Measurements from ENCODE around the gene PPP3CB.

DNA sequence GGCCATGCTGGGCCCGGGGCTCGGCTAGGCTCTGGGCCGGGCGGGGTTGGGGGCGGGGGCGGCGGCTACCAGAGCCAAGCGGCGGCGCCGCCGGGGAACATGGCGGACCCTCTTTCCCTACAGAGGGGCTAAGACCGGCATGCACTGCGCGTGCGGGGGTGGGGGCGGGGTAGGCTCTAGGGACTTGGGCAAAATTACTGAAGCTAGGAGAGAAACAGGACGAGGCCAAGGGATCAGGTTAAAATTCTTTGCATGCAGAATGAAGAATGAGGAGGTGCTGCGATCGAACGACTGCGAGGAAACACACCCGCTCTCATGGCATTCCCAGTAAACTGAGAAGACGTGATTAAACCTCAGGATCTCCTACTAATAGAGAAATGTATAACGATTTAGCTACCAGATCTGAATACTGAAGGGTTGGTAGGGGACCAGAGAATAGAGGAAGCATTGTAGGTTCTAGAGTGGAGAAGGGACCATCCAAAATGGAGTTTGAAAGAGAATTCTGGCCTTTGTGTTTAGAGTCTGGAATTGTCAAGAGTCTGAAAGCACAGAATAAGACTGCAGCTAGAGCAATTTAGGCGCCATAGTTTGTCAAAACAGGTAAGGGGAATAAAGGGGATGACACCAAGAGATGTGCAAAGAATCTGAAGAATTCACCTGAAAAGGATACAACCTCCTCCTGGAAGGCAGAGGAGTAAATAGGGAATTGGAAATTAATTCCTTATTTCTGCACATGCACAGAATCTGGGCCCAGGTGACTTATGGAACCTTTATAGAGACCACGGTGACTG, at the start of gene PPP3CB:
- TF ChIP-seq, protein P1, sequence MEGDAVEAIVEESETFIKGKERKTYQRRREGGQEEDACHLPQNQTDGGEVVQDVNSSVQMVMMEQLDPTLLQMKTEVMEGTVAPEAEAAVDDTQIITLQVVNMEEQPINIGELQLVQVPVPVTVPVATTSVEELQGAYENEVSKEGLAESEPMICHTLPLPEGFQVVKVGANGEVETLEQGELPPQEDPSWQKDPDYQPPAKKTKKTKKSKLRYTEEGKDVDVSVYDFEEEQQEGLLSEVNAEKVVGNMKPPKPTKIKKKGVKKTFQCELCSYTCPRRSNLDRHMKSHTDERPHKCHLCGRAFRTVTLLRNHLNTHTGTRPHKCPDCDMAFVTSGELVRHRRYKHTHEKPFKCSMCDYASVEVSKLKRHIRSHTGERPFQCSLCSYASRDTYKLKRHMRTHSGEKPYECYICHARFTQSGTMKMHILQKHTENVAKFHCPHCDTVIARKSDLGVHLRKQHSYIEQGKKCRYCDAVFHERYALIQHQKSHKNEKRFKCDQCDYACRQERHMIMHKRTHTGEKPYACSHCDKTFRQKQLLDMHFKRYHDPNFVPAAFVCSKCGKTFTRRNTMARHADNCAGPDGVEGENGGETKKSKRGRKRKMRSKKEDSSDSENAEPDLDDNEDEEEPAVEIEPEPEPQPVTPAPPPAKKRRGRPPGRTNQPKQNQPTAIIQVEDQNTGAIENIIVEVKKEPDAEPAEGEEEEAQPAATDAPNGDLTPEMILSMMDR (IDR thresholded peaks at IDR 0.05 in 8 of 11, conservative IDR thresholded peaks at IDR 0.05 in 3 of 11), result no peak
- no peak for TF ChIP-seq POLR2A (IDR thresholded peaks at IDR 0.05)
- TF ChIP-seq POLR2AphosphoS5 (IDR thresholded peaks at IDR 0.05), result no peak

All from spleen (tissue), 7 donors.